ENCODE measurements around the gene SCAPER.

The SCAPER gene

GRCh38 chr15:76358453-76358852 is 546.7 kb downstream of the SCAPER start:
- Histone ChIP-seq H2BK120ac (ENCODE audit: low read depth, low read length) (no peak overlapping the region), H3K36me3 (ENCODE audit: control insufficient read depth, insufficient read depth, low read length) (no peaks in the 10 kb centered on the region), H3K9ac (ENCODE audit: low read length) (no peak overlapping the region), H3K56ac (ENCODE audit: low read length) (no peak overlapping the region), H4K8ac (ENCODE audit: low read depth, low read length) (no peak overlapping the region), H3K4ac (ENCODE audit: low read depth, low read length) (no peak overlapping the region), H2BK5ac (ENCODE audit: low read length) (no peak overlapping the region), H2AK5ac (ENCODE audit: low read length) (no peak overlapping the region), H3K23ac (ENCODE audit: low read length) (no peak overlapping the region), H3K18ac (ENCODE audit: low read length) (no peak overlapping the region), H3K4me3 (ENCODE audit: low read length) (no peak overlapping the region), H2BK15ac (replicated peaks; ENCODE audit: low read depth) (no peak overlapping the region), H3K79me2 (ENCODE audit: control insufficient read depth, insufficient read depth, low read length) (no peaks in the 10 kb centered on the region), H3K27me3 (ENCODE audit: insufficient read depth, low read length, poor library complexity) (no peaks in the 10 kb centered on the region), H3K4me2 (ENCODE audit: low read length) (no peak overlapping the region), H4K5ac (ENCODE audit: low read length) (no peak overlapping the region), H3K27ac (ENCODE audit: low read depth, low read length) (no peak overlapping the region), H3K79me1 (ENCODE audit: low read length) (no peaks in the 10 kb centered on the region), H3K4me1 (ENCODE audit: control insufficient read depth, low read depth, low read length) (no peaks in the 10 kb centered on the region)
- WGBS (ENCODE audit: extremely low coverage, insufficient coverage, low lambda C conversion rate) = no CpG with 5 or more reads among the region's 3 CpGs
- no peak for DNase-seq

- Histone ChIP-seq H2BK15ac (replicated peaks; ENCODE audit: low read depth) (no peak overlapping the region), H2BK120ac (ENCODE audit: low read depth, low read length) (no peak overlapping the region), H3K36me3 (ENCODE audit: control insufficient read depth, insufficient read depth, low read length) (no peaks in the 10 kb centered on the region), H3K4me1 (ENCODE audit: control insufficient read depth, low read depth, low read length) (no peaks in the 10 kb centered on the region), H3K56ac (ENCODE audit: low read length) (no peak overlapping the region), H3K27ac (ENCODE audit: low read depth, low read length) (no peak overlapping the region), H2BK5ac (ENCODE audit: low read length) (no peak overlapping the region), H4K5ac (ENCODE audit: low read length) (no peak overlapping the region), H3K4ac (ENCODE audit: low read depth, low read length) (no peak overlapping the region), H4K8ac (ENCODE audit: low read depth, low read length) (no peak overlapping the region), H3K4me3 (ENCODE audit: low read length) (no peak overlapping the region), H3K23ac (ENCODE audit: low read length) (no peak overlapping the region), H3K79me2 (ENCODE audit: control insufficient read depth, insufficient read depth, low read length) (no peaks in the 10 kb centered on the region), H3K79me1 (ENCODE audit: low read length) (no peaks in the 10 kb centered on the region), H3K18ac (ENCODE audit: low read length) (no peak overlapping the region), H2AK5ac (ENCODE audit: low read length) (no peak overlapping the region), H3K27me3 (ENCODE audit: insufficient read depth, low read length, poor library complexity) (no peaks in the 10 kb centered on the region), H3K9ac (ENCODE audit: low read length) (no peak overlapping the region), H3K4me2 (ENCODE audit: low read length) (no peak overlapping the region)
- no CpG with 5 or more reads among the region's 3 CpGs for WGBS (ENCODE audit: extremely low coverage, insufficient coverage, low lambda C conversion rate)
- DNase-seq = no peak
These were observed 550.2 kb downstream of the SCAPER start for GRCh38 chr15:76354823-76355440.

GRCh38 chr15:76353903-76354302 is 551.2 kb downstream of the SCAPER start:
- WGBS (ENCODE audit: extremely low coverage, insufficient coverage, low lambda C conversion rate) = no CpG with 5 or more reads among the region's 10 CpGs
- Histone ChIP-seq H3K79me2 (ENCODE audit: control insufficient read depth, insufficient read depth, low read length) (no peaks in the 10 kb centered on the region), H3K4me1 (ENCODE audit: control insufficient read depth, low read depth, low read length) (no peaks in the 10 kb centered on the region), H4K5ac (ENCODE audit: low read length) (no peak overlapping the region), H2AK5ac (ENCODE audit: low read length) (no peak overlapping the region), H3K23ac (ENCODE audit: low read length) (no peak overlapping the region), H2BK120ac (ENCODE audit: low read depth, low read length) (no peak overlapping the region), H3K4me2 (ENCODE audit: low read length) (no peak overlapping the region), H3K27me3 (ENCODE audit: insufficient read depth, low read length, poor library complexity) (no peaks in the 10 kb centered on the region), H2BK5ac (ENCODE audit: low read length) (no peak overlapping the region), H3K36me3 (ENCODE audit: control insufficient read depth, insufficient read depth, low read length) (no peaks in the 10 kb centered on the region), H3K4me3 (ENCODE audit: low read length) (no peak overlapping the region), H3K9ac (ENCODE audit: low read length) (no peak overlapping the region), H3K79me1 (ENCODE audit: low read length) (no peaks in the 10 kb centered on the region), H4K8ac (ENCODE audit: low read depth, low read length) (no peak overlapping the region), H3K27ac (ENCODE audit: low read depth, low read length) (no peak overlapping the region), H3K18ac (ENCODE audit: low read length) (no peak overlapping the region), H2BK15ac (replicated peaks; ENCODE audit: low read depth) (no peak overlapping the region), H3K56ac (ENCODE audit: low read length) (no peak overlapping the region), H3K4ac (ENCODE audit: low read depth, low read length) (no peak overlapping the region)
- no peak for DNase-seq

GRCh38 chr15:76353023-76353577 is 552.0 kb downstream of the SCAPER start:
- H2BK5ac ChIP-seq (ENCODE audit: low read length) = no peak overlapping the region
- WGBS (ENCODE audit: extremely low coverage, insufficient coverage, low lambda C conversion rate) = no CpG with 5 or more reads among the region's 1 CpG
- no peaks in the 10 kb centered on the region for H3K27me3 ChIP-seq (ENCODE audit: insufficient read depth, low read length, poor library complexity)
- no peak overlapping the region for H3K4ac ChIP-seq (ENCODE audit: low read depth, low read length)
- H3K36me3 ChIP-seq (ENCODE audit: control insufficient read depth, insufficient read depth, low read length) = no peaks in the 10 kb centered on the region
- H4K5ac ChIP-seq (ENCODE audit: low read length) = no peak overlapping the region
- H2AK5ac ChIP-seq (ENCODE audit: low read length) = no peak overlapping the region
- H3K9ac ChIP-seq (ENCODE audit: low read length) = no peak overlapping the region
- H3K4me1 ChIP-seq (ENCODE audit: control insufficient read depth, low read depth, low read length) = no peaks in the 10 kb centered on the region
- no peak overlapping the region for H3K4me3 ChIP-seq (ENCODE audit: low read length)
- no peak overlapping the region for H3K27ac ChIP-seq (ENCODE audit: low read depth, low read length)
- H3K23ac ChIP-seq (ENCODE audit: low read length) = no peak overlapping the region
- no peaks in the 10 kb centered on the region for H3K79me2 ChIP-seq (ENCODE audit: control insufficient read depth, insufficient read depth, low read length)
- DNase-seq = no peak
- H2BK120ac ChIP-seq (ENCODE audit: low read depth, low read length) = no peak overlapping the region
- no peak overlapping the region for H2BK15ac ChIP-seq (replicated peaks; ENCODE audit: low read depth)
- H3K79me1 ChIP-seq (ENCODE audit: low read length) = no peaks in the 10 kb centered on the region
- H3K56ac ChIP-seq (ENCODE audit: low read length) = no peak overlapping the region
- no peak overlapping the region for H3K4me2 ChIP-seq (ENCODE audit: low read length)
- no peak overlapping the region for H4K8ac ChIP-seq (ENCODE audit: low read depth, low read length)
- no peak overlapping the region for H3K18ac ChIP-seq (ENCODE audit: low read length)

GRCh38 chr15:76349301-76350070 is 555.7 kb downstream of the SCAPER start:
- WGBS (ENCODE audit: extremely low coverage, insufficient coverage, low lambda C conversion rate) = no CpG with 5 or more reads among the region's 1 CpG
- peaks cover 10% of the 10 kb centered on the region for H3K27me3 ChIP-seq (ENCODE audit: insufficient read depth, low read length, poor library complexity)
- H3K9ac ChIP-seq (ENCODE audit: low read length) = no peak overlapping the region
- H3K4me1 ChIP-seq (ENCODE audit: control insufficient read depth, low read depth, low read length) = peaks cover 4% of the 10 kb centered on the region
- H3K4ac ChIP-seq (ENCODE audit: low read depth, low read length) = no peak overlapping the region
- H3K4me2 ChIP-seq (ENCODE audit: low read length) = no peak overlapping the region
- H3K56ac ChIP-seq (ENCODE audit: low read length) = no peak overlapping the region
- no peak overlapping the region for H2BK15ac ChIP-seq (replicated peaks; ENCODE audit: low read depth)
- DNase-seq = no peak
- H3K36me3 ChIP-seq (ENCODE audit: control insufficient read depth, insufficient read depth, low read length) = no peaks in the 10 kb centered on the region
- H3K23ac ChIP-seq (ENCODE audit: low read length) = no peak overlapping the region
- H3K79me1 ChIP-seq (ENCODE audit: low read length) = no peaks in the 10 kb centered on the region
- no peak overlapping the region for H2AK5ac ChIP-seq (ENCODE audit: low read length)
- no peak overlapping the region for H3K4me3 ChIP-seq (ENCODE audit: low read length)
- H3K79me2 ChIP-seq (ENCODE audit: control insufficient read depth, insufficient read depth, low read length) = no peaks in the 10 kb centered on the region
- H4K5ac ChIP-seq (ENCODE audit: low read length) = no peak overlapping the region
- no peak overlapping the region for H4K8ac ChIP-seq (ENCODE audit: low read depth, low read length)
- H2BK120ac ChIP-seq (ENCODE audit: low read depth, low read length) = no peak overlapping the region
- H2BK5ac ChIP-seq (ENCODE audit: low read length) = no peak overlapping the region
- no peak overlapping the region for H3K27ac ChIP-seq (ENCODE audit: low read depth, low read length)
- H3K18ac ChIP-seq (ENCODE audit: low read length) = no peak overlapping the region

Measured in mesendoderm (in vitro differentiated cells).